Natural killer cell (primary cell): ENCODE data around the gene CXorf38. TPM values are rescaled to one million over a fixed set of nuclear protein-coding genes. Genes with fewer than 3 reads are reported as not detected.

Experiments
- ATAC-seq, 3 donors: fragments of 150-1000 bp in 2 of 3; fragments of 200-7000 bp in 1 of 3; cut with Tn5 transposase; 1 replicate in 1 of 3; 2 replicates in 2 of 3; pipeline ENCODE4 v1.10.0; 2021; ENCODE audit warnings: mild to moderate bottlenecking in 2 of 3, moderate library complexity in 2 of 3
- DNase-seq, 2 donors: peaks; one replicate each; pipeline versions ENCODE4 v3.0.0 to v3.0.0-alpha.2; 2013 to 2021; ENCODE audit warnings: mixed read lengths in 1 of 2
- H3K27ac ChIP-seq: one replicate; pipeline ENCODE4 v1.5.1; 2013; ENCODE audit warnings: mild to moderate bottlenecking, low read length
- H3K27me3 ChIP-seq: one replicate; pipeline ENCODE4 v1.6.1; 2013; ENCODE audit warnings: low read length; ENCODE audit not compliant: control insufficient read depth, insufficient read depth
- H3K36me3 ChIP-seq: one replicate; pipeline ENCODE4 v1.6.1; 2013; ENCODE audit warnings: low read length; ENCODE audit not compliant: control insufficient read depth, insufficient read depth
- H3K4me1 ChIP-seq: one replicate; pipeline ENCODE4 v1.6.1; 2013; ENCODE audit warnings: low read length; ENCODE audit not compliant: control insufficient read depth, insufficient read depth
- H3K4me3 ChIP-seq: one replicate; pipeline ENCODE4 v1.5.1; 2013; ENCODE audit warnings: low read length
- H3K9me3 ChIP-seq: one replicate; pipeline ENCODE4 v1.6.1; 2013; ENCODE audit warnings: low read length; ENCODE audit not compliant: control insufficient read depth, insufficient read depth
- H3K27ac Mint-ChIP-seq, 2 donors: one replicate each; pipeline ENCODE4 v1.8.0; 2022; ENCODE audit warnings: mild to moderate bottlenecking in 2 of 2, mixed read lengths in 2 of 2, moderate library complexity in 1 of 2
- H3K27me3 Mint-ChIP-seq, 2 donors: one replicate each; pipeline ENCODE4 v1.8.0; 2022; ENCODE audit warnings: low read depth in 2 of 2, mixed read lengths in 2 of 2
- H3K36me3 Mint-ChIP-seq: one replicate; pipeline ENCODE4 v1.8.0; 2022; ENCODE audit warnings: mixed read lengths
- H3K4me1 Mint-ChIP-seq, 2 donors: one replicate each; pipeline ENCODE4 v1.8.0; 2022; ENCODE audit warnings: mixed read lengths in 2 of 2
- H3K4me3 Mint-ChIP-seq: one replicate; pipeline ENCODE4 v1.8.0; 2022; ENCODE audit warnings: mild to moderate bottlenecking, moderate library complexity, mixed read lengths
- H3K9me3 Mint-ChIP-seq, 2 donors: one replicate each; pipeline ENCODE4 v1.8.0; 2022; ENCODE audit warnings: mixed read lengths in 2 of 2
- CTCF ChIP-seq: fragments of 200-600 bp; IDR thresholded peaks from one replicate; pipeline ENCODE4 v1.8.0; 2022; ENCODE audit warnings: antibody characterized with exemption
- WGBS: methylation state at CpG from one replicate; pipeline ENCODE4 v1.1.7; 2013; ENCODE audit warnings: missing lambda C conversion rate; ENCODE audit not compliant: insufficient coverage; 5-methylcytosine and 5-hydroxymethylcytosine counted together
- intact Hi-C: fragments of 100-400 bp; cut with micrococcal nuclease; formaldehyde crosslinking; loops from one replicate; pipeline ENCODE4 v1.14.2; 2022
- total RNA-seq, 4 donors: library from RNA; stranded (reverse); fragments of 120-200 nt in 1 of 4; gene quantifications; one replicate each; pipeline versions ENCODE4 v1.2.3 to v1.2.4, GENCODE V29; 2013 to 2022

CXorf38 gene
- total RNA-seq, 3 donors from 2014 or later (not counting 1 experiment from before 2014, with no cell fraction given): 27.5 to 46.1 (median 30.9) TPM

- Histone ChIP-seq H3K9me3 (no peaks in the 10 kb centered on the region), H3K27ac (no peak overlapping the region), H3K4me1 (no peaks in the 10 kb centered on the region), H3K4me3 (no peak overlapping the region), H3K27me3 (no peaks in the 10 kb centered on the region), H3K36me3 (peaks cover 30% of the 10 kb centered on the region)
- Mint-ChIP-seq H3K27ac (peak overlapping the region in 1 of 2 donors; percentile 80), H3K9me3 (no peaks in the 10 kb centered on the region), H3K4me1 (peaks cover 4 to 15% of the 10 kb centered on the region in 2 donors), H3K4me3 (no peak overlapping the region), H3K36me3 (peaks cover 5% of the 10 kb centered on the region), H3K27me3 (no peaks in the 10 kb centered on the region)
- no peak for TF ChIP-seq CTCF
- WGBS: 95% methylated on average over 3 of the region's 3 CpGs
- intact Hi-C loops: no loop called here
- no peak for ATAC-seq
- no peak for DNase-seq
These were observed 39.8 kb upstream of the CXorf38 start for GRCh38 chrX:40687169-40687568.

GRCh38 chrX:40685362-40685918 lies 38.1 kb upstream of the CXorf38 start:
- DNase-seq (peak in 1 of 2 donors; percentile 3), ATAC-seq (no peak)
- Mint-ChIP-seq H3K27ac (no peak overlapping the region), H3K9me3 (no peaks in the 10 kb centered on the region), H3K36me3 (no peaks in the 10 kb centered on the region), H3K4me1 (peaks cover 4 to 15% of the 10 kb centered on the region in 2 donors), H3K4me3 (no peak overlapping the region), H3K27me3 (no peaks in the 10 kb centered on the region)
- no peaks in the 10 kb centered on the region for H3K27me3 ChIP-seq
- no peaks in the 10 kb centered on the region for H3K9me3 ChIP-seq
- TF ChIP-seq CTCF: no peak
- intact Hi-C loops: no loop called here
- 47% methylated on average over 4 of the region's 4 CpGs for WGBS
- peaks cover 32% of the 10 kb centered on the region for H3K36me3 ChIP-seq
- no peak overlapping the region for H3K27ac ChIP-seq
- H3K4me3 ChIP-seq: no peak overlapping the region
- H3K4me1 ChIP-seq: no peaks in the 10 kb centered on the region

- no peak for DNase-seq
- intact Hi-C loops: no loop called here
- H3K4me1 ChIP-seq: no peaks in the 10 kb centered on the region
- TF ChIP-seq CTCF: no peak
- H3K9me3 ChIP-seq: no peaks in the 10 kb centered on the region
- H3K4me3 Mint-ChIP-seq: no peak overlapping the region
- ATAC-seq: no peak
- no peaks in the 10 kb centered on the region for H3K36me3 Mint-ChIP-seq
- no peak overlapping the region for H3K4me3 ChIP-seq
- H3K9me3 Mint-ChIP-seq: no peaks in the 10 kb centered on the region
- no peaks in the 10 kb centered on the region for H3K27me3 ChIP-seq
- no peak overlapping the region for H3K27ac ChIP-seq
- no peak overlapping the region for H3K27ac Mint-ChIP-seq
- WGBS: no CpG with 5 or more reads among the region's 1 CpG
- H3K36me3 ChIP-seq: peaks cover 38% of the 10 kb centered on the region
- no peaks in the 10 kb centered on the region for H3K27me3 Mint-ChIP-seq
- H3K4me1 Mint-ChIP-seq: peaks cover 4 to 15% of the 10 kb centered on the region in 2 donors
These were observed 36.7 kb upstream of the CXorf38 start for GRCh38 chrX:40684092-40684491.

GRCh38 chrX:40683245-40683644 lies 35.9 kb upstream of the CXorf38 start:
- no peaks in the 10 kb centered on the region for H3K4me1 ChIP-seq
- no peak overlapping the region for H3K4me3 ChIP-seq
- no peak overlapping the region for H3K27ac ChIP-seq
- DNase-seq (no peak), ATAC-seq (no peak)
- Mint-ChIP-seq H3K4me3 (no peak overlapping the region), H3K36me3 (peaks cover 4% of the 10 kb centered on the region), H3K27ac (no peak overlapping the region), H3K27me3 (no peaks in the 10 kb centered on the region), H3K4me1 (peaks cover 4 to 17% of the 10 kb centered on the region in 2 donors), H3K9me3 (no peaks in the 10 kb centered on the region)
- no peaks in the 10 kb centered on the region for H3K27me3 ChIP-seq
- peaks cover 34% of the 10 kb centered on the region for H3K36me3 ChIP-seq
- intact Hi-C loops: no loop called here
- WGBS: 100% methylated on average over 3 of the region's 3 CpGs
- no peak for TF ChIP-seq CTCF
- H3K9me3 ChIP-seq: no peaks in the 10 kb centered on the region
